ENCODE measurements around the gene DUSP15.
"Not testable (repeated sequence)": the region's sequence is repeated elsewhere in the genome, so short reads cannot be mapped to it uniquely, and the experiment has no call there.

DUSP15 gene

GRCh38 chr20:31821427-31821826 lies 48.9 kb downstream of the DUSP15 start:
- no peak for TF ChIP-seq CTCF (conservative IDR thresholded peaks at IDR 0.05)
- no peak for TF ChIP-seq ZFX (IDR thresholded peaks at IDR 0.05)
- no peak overlapping the region for H3K27ac ChIP-seq

GRCh38 chr20:31820228-31820627 lies 50.1 kb downstream of the DUSP15 start:
- TF ChIP-seq CTCF (conservative IDR thresholded peaks at IDR 0.05) (no peak), ZFX (IDR thresholded peaks at IDR 0.05) (no peak)
- H3K27ac ChIP-seq: no peak overlapping the region

GRCh38 chr20:31819083-31819784 lies 51.1 kb downstream of the DUSP15 start, which contains the start of gene MYLK2:
TSS of gene MYLK2 (plus strand) at chr20:31819356. CDS start at chr20:31819581, 225 bp downstream.
- TF ChIP-seq CTCF (conservative IDR thresholded peaks at IDR 0.05): no peak
- TF ChIP-seq ZFX (IDR thresholded peaks at IDR 0.05): no peak
- H3K27ac ChIP-seq: no peak within 1 kb of the TSS

- H3K27ac ChIP-seq: no peak overlapping the region
- TF ChIP-seq CTCF (conservative IDR thresholded peaks at IDR 0.05): no peak
- TF ChIP-seq ZFX (IDR thresholded peaks at IDR 0.05): no peak
Observed at GRCh38 chr20:31818376-31818908, 51.9 kb downstream of the DUSP15 start.

- TF ChIP-seq CTCF (conservative IDR thresholded peaks at IDR 0.05) (no peak), ZFX (IDR thresholded peaks at IDR 0.05) (no peak)
- H3K27ac ChIP-seq: no peak overlapping the region
Observed at GRCh38 chr20:31817461-31817860, 52.9 kb downstream of the DUSP15 start.

GRCh38 chr20:31816221-31816620 lies 54.1 kb downstream of the DUSP15 start:
- TF ChIP-seq CTCF (conservative IDR thresholded peaks at IDR 0.05): no peak
- TF ChIP-seq ZFX (IDR thresholded peaks at IDR 0.05): no peak
- H3K27ac ChIP-seq: no peak overlapping the region

- TF ChIP-seq CTCF (conservative IDR thresholded peaks at IDR 0.05) (no peak), ZFX (IDR thresholded peaks at IDR 0.05) (no peak)
- no peak overlapping the region for H3K27ac ChIP-seq
Observed at GRCh38 chr20:31815408-31816188, 54.7 kb downstream of the DUSP15 start.

GRCh38 chr20:31814142-31814541 lies 56.2 kb downstream of the DUSP15 start:
- H3K27ac ChIP-seq: not testable (repeated sequence)

Data from C4-2B (cell line).